HCT116 (cell line): ENCODE data around the gene BCL6. TPM values are rescaled to one million over a fixed set of nuclear protein-coding genes. Genes with fewer than 3 reads are reported as not detected.

Experiments used
- ATAC-seq: fragments of 200-7000 bp; cut with Tn5 transposase; 2 replicates; pipeline ENCODE4 v1.9.1; 2020; ENCODE audit warnings: mild to moderate bottlenecking, moderate library complexity
- BruUV-seq: library from RNA; stranded (reverse); fragments of 400-500 nt; replicated peaks from 2 replicates; lab custom pipeline; 2021; lab: Mats Ljungman, UMichigan
- CTCF ChIA-PET: fragments of 300-600 bp; sonication (Branson Sonifier 250); formaldehyde crosslinking; loops from one replicate; lab custom pipeline; 2021; ENCODE audit warnings: antibody characterized with exemption; lab: Charles Lee
- POLR2A ChIA-PET: fragments of 300-600, 350-600 bp; sonication (Branson Sonifier 250); formaldehyde crosslinking; loops from one replicate; lab custom pipeline; 2021; ENCODE audit warnings: antibody characterized with exemption; lab: Charles Lee
- RAD21 ChIA-PET, 2 experiments: fragments of 300-600 bp; sonication (Branson Sonifier 250); formaldehyde crosslinking; loops; one replicate each; lab custom pipeline; 2023; ENCODE audit warnings: low total read pairs in 2 of 2; ENCODE audit not compliant: uncharacterized antibody in 2 of 2, unreplicated experiment in 2 of 2, low non-redundant PET in 1 of 2; lab: Charles Lee
- DNase-seq: peaks from one replicate; pipeline ENCODE4 v3.0.0-alpha.2; 2010; ENCODE audit warnings: low read depth, low spot score
- H2AFZ ChIP-seq: fragments of 200-600 bp; shearing (Covaris generic), sonication (generic); 2 replicates; pipeline ENCODE4 v1.6.1; 2017; ENCODE audit warnings: low read depth, mixed run types, mixed read lengths, antibody characterized with exemption, low read length; ENCODE audit not compliant: poor library complexity, severe bottlenecking
- H3K27ac ChIP-seq: 2 replicates; pipeline ENCODE4 v1.5.1; 2012; ENCODE audit warnings: low read depth, low read length
- H3K27me3 ChIP-seq: fragments of 200-600 bp; sonication (generic); 2 replicates; pipeline ENCODE4 v1.6.1; 2016; ENCODE audit warnings: mixed run types, low read length, mixed read lengths; ENCODE audit not compliant: insufficient read depth
- H3K36me3 ChIP-seq, 2 experiments: fragments of 200-500 bp in 1 of 2; fragments of 200-600 bp in 1 of 2; sonication (Bioruptor generic) in 1 of 2; sonication (generic) in 1 of 2; 2 replicates each; pipeline versions ENCODE4 v1.5.1 to v1.6.1; 2014 to 2016; ENCODE audit warnings: low read length in 2 of 2, inconsistent platforms in 1 of 2, mixed read lengths in 1 of 2, mixed run types in 1 of 2; ENCODE audit not compliant: insufficient read depth in 2 of 2, control insufficient read depth in 1 of 2
- H3K4me1 ChIP-seq, 2 experiments: fragments of 200-600 bp in 1 of 2; sonication (generic) in 1 of 2; 2 replicates each; pipeline versions ENCODE4 v1.5.1 to v1.6.1; 2012 to 2017; ENCODE audit warnings: low read length in 2 of 2, inconsistent platforms in 1 of 2, mild to moderate bottlenecking in 1 of 2, mixed read lengths in 1 of 2, mixed run types in 1 of 2, moderate library complexity in 1 of 2; ENCODE audit not compliant: insufficient read depth in 2 of 2, control insufficient read depth in 1 of 2
- H3K4me2 ChIP-seq: fragments of 200-600 bp; sonication (generic); 2 replicates; pipeline ENCODE4 v1.6.1; 2017; ENCODE audit warnings: mixed run types, low read length, mixed read lengths
- H3K4me3 ChIP-seq, 2 experiments: fragments of 200-600 bp in 1 of 2; sonication (generic) in 1 of 2; replicated peaks in 1 of 2; 2 replicates each; pipeline ENCODE4 v1.5.1; 2011 to 2016; ENCODE audit warnings: low read length in 2 of 2, control low read depth in 1 of 2, low read depth in 1 of 2, mild to moderate bottlenecking in 1 of 2, mixed read lengths in 1 of 2, mixed run types in 1 of 2
- H3K79me2 ChIP-seq: fragments of 200-600 bp; sonication (generic); 2 replicates; pipeline ENCODE4 v1.6.1; 2017; ENCODE audit warnings: mild to moderate bottlenecking, mixed run types, low read length, moderate library complexity, mixed read lengths; ENCODE audit not compliant: insufficient read depth
- H3K9ac ChIP-seq: fragments of 200-600 bp; sonication (generic); 2 replicates; pipeline ENCODE4 v1.6.1; 2016; ENCODE audit warnings: low read length, mixed read lengths
- H3K9me2 ChIP-seq: fragments of 200-600 bp; sonication (generic), shearing (Covaris generic); 2 replicates; pipeline ENCODE4 v1.6.1; 2017; ENCODE audit warnings: mixed run types, mild to moderate bottlenecking, moderate library complexity; ENCODE audit not compliant: insufficient read depth
- H3K9me3 ChIP-seq, 2 experiments: fragments of 200-500 bp in 1 of 2; fragments of 200-600 bp in 1 of 2; sonication (Bioruptor generic) in 1 of 2; sonication (generic) in 1 of 2; 2 replicates each; pipeline ENCODE4 v1.6.1; 2014 to 2017; ENCODE audit warnings: low read length in 2 of 2, mixed read lengths in 2 of 2, inconsistent platforms in 1 of 2, low read depth in 1 of 2, mild to moderate bottlenecking in 1 of 2, mixed run types in 1 of 2, moderate library complexity in 1 of 2; ENCODE audit not compliant: control insufficient read depth in 1 of 2, insufficient read depth in 1 of 2
- H4K20me1 ChIP-seq: fragments of 200-600 bp; sonication (generic), shearing (Covaris generic); 2 replicates; pipeline ENCODE4 v1.6.1; 2017; ENCODE audit warnings: mixed run types, mild to moderate bottlenecking, moderate library complexity; ENCODE audit not compliant: insufficient read depth
- ATF3 ChIP-seq: IDR thresholded peaks from 2 replicates; pipeline ENCODE4 v1.6.1; 2012
- CTCF ChIP-seq, 3 experiments: fragments of 200-600 bp in 1 of 3; sonication (generic) in 1 of 3; IDR thresholded peaks in 2 of 3; conservative IDR thresholded peaks in 1 of 3; 2 replicates each; pipeline ENCODE4 v1.5.1; 2012 to 2017; ENCODE audit warnings: low read depth in 2 of 3, low read length in 2 of 3, antibody characterized with exemption in 1 of 3, borderline replicate concordance in 1 of 3, control low read depth in 1 of 3, mild to moderate bottlenecking in 1 of 3, mixed read lengths in 1 of 3, mixed run types in 1 of 3, moderate library complexity in 1 of 3; ENCODE audit not compliant: insufficient read depth in 1 of 3
- EGR1 ChIP-seq: IDR thresholded peaks from 2 replicates; pipeline ENCODE4 v1.6.1; 2012; ENCODE audit warnings: low read depth
- ELF1 ChIP-seq: IDR thresholded peaks from 2 replicates; pipeline ENCODE4 v1.6.1; 2012; ENCODE audit warnings: low read depth, borderline replicate concordance
- JUND ChIP-seq: IDR thresholded peaks from 2 replicates; pipeline ENCODE4 v1.6.1; 2012
- MAX ChIP-seq: IDR thresholded peaks from 2 replicates; pipeline ENCODE4 v1.6.1; 2012
- POLR2AphosphoS5 ChIP-seq: IDR thresholded peaks from 2 replicates; pipeline ENCODE4 v1.6.1; 2011; ENCODE audit warnings: mild to moderate bottlenecking, low read depth, low read length, moderate library complexity
- SP1 ChIP-seq: IDR thresholded peaks from 2 replicates; pipeline ENCODE4 v1.6.1; 2012; ENCODE audit warnings: low read depth
- TCF7L2 ChIP-seq: IDR thresholded peaks from 2 replicates; pipeline ENCODE4 v1.7.0; 2011; ENCODE audit warnings: borderline replicate concordance, inconsistent platforms; ENCODE audit not compliant: insufficient read depth, insufficient read length; ENCODE audit errors: extremely low read depth
- YY1 ChIP-seq: IDR thresholded peaks from 2 replicates; pipeline ENCODE4 v1.6.1; 2011; ENCODE audit warnings: low read length, low read depth, moderate library complexity, mild to moderate bottlenecking; ENCODE audit not compliant: insufficient replicate concordance; ENCODE audit errors: extremely low read depth
- ZNF274 ChIP-seq: fragments of 200-500 bp; sonication (Bioruptor generic); IDR thresholded peaks from 2 replicates; pipeline ENCODE4 v1.6.1; 2014; ENCODE audit warnings: mild to moderate bottlenecking, low read depth, low read length, inconsistent platforms
- intact Hi-C: fragments of 100-400 bp; cut with micrococcal nuclease; formaldehyde crosslinking; loops from 2 replicates; pipeline ENCODE4 v1.10.0; 2022
- total RNA-seq: library from RNA; stranded (reverse); gene quantifications from one replicate; pipeline ENCODE4 v1.2.1, GENCODE V29; 2021; ENCODE audit not compliant: unreplicated experiment

BCL6 gene
- total RNA-seq, 1 experiment from 2014 or later: 17.5 TPM

- TF ChIP-seq TCF7L2 (no peak), ZNF274 (no peak), ATF3 (no peak)
Measured at GRCh38 chr3:187725653-187726370, 19.5 kb downstream of the BCL6 start (continued).

- BruUV-seq: no TSS peak
- no peaks in the 10 kb centered on the region for H3K27me3 ChIP-seq
- ChIA-PET CTCF (no interaction called here), RAD21 (no interaction called here), POLR2A (no interaction called here)
- no peak overlapping the region for H3K9ac ChIP-seq
- no peak for DNase-seq
- no peak overlapping the region for H2AFZ ChIP-seq
- no peak overlapping the region for H3K4me2 ChIP-seq
- H3K9me2 ChIP-seq: no peaks in the 10 kb centered on the region
- no peaks in the 10 kb centered on the region for H4K20me1 ChIP-seq
- H3K36me3 ChIP-seq: peaks cover 5 to 41% of the 10 kb centered on the region in 2 experiments; a peak in 3 of 4 replicates
- H3K79me2 ChIP-seq: no peaks in the 10 kb centered on the region
- intact Hi-C loops: no loop called here
- H3K4me3 ChIP-seq: no peak overlapping the region
- TF ChIP-seq TCF7L2: no peak
- no peak for TF ChIP-seq MAX
- H3K4me1 ChIP-seq: peaks cover 1 to 2% of the 10 kb centered on the region in 2 experiments; a peak in 2 of 4 replicates
- H3K27ac ChIP-seq: no peak overlapping the region
- ATAC-seq: no peak
- H3K9me3 ChIP-seq: no peaks in the 10 kb centered on the region
Measured at GRCh38 chr3:187725224-187725623, 20.0 kb downstream of the BCL6 start.

GRCh38 chr3:187722206-187722612, 23.1 kb downstream of the BCL6 start:
- CTCF ChIA-PET: interaction anchor here (1.3 kb wide), 1 partner anchor 18 kb away, joined by 3 read pairs; no protein-coding TSS in a partner anchor
- RAD21 ChIA-PET: no interaction called here
- ATAC-seq: peak; percentile 40; the same call in 1 of the 2 replicates
- Histone ChIP-seq H3K4me1 (peaks cover 11 to 13% of the 10 kb centered on the region in 2 experiments; a peak in 3 of 4 replicates), H3K9ac (no peak overlapping the region), H3K79me2 (no peaks in the 10 kb centered on the region), H3K9me2 (no peaks in the 10 kb centered on the region), H3K4me2 (no peak overlapping the region), H3K9me3 (no peaks in the 10 kb centered on the region), H4K20me1 (no peaks in the 10 kb centered on the region), H3K27ac (no peak overlapping the region), H2AFZ (no peak overlapping the region)
- no TSS peak for BruUV-seq
- POLR2A ChIA-PET: no interaction called here
- intact Hi-C loops: no loop called here
- TF ChIP-seq SP1: no peak
- peak in 1 of 3 experiments; percentile 12; a peak in 1 of 6 replicates for TF ChIP-seq CTCF (IDR thresholded peaks at IDR 0.05 in 2 of 3, conservative IDR thresholded peaks at IDR 0.05 in 1 of 3; ENCODE audit: borderline replicate concordance in 1 of 3, insufficient read depth in 1 of 3, low read depth in 2 of 3, low read length in 2 of 3)
- no peak for TF ChIP-seq EGR1
- no peak for TF ChIP-seq ELF1
- TF ChIP-seq JUND: no peak
- no peak for TF ChIP-seq TCF7L2
- TF ChIP-seq YY1: no peak
- no peak for TF ChIP-seq POLR2AphosphoS5
- TF ChIP-seq, all 23 proteins: peak for 1
- no peak for DNase-seq
- Histone ChIP-seq H3K27me3 (no peaks in the 10 kb centered on the region), H3K4me3 (no peak overlapping the region), H3K36me3 (peaks cover 5 to 20% of the 10 kb centered on the region in 2 experiments; a peak in 3 of 4 replicates)
